Right cardiac atrium (tissue), 5 donors: ENCODE measurements around the gene SLC27A5. TPM values are rescaled to one million over a fixed set of nuclear protein-coding genes. Genes with fewer than 3 reads are reported as not detected.

Experiments used
- ATAC-seq, 2 donors: fragments of 200-7000 bp; cut with Tn5 transposase; one replicate each; pipeline versions ENCODE4 v1.8.0 to v1.9.1; 2020; ENCODE audit warnings: moderate library complexity in 2 of 2, mild to moderate bottlenecking in 1 of 2
- DNase-seq, 3 donors: peaks; one replicate each; pipeline ENCODE4 v3.0.0-alpha.2; 2020
- H3K27ac ChIP-seq: one replicate; pipeline ENCODE4 v1.5.1; 2013; ENCODE audit warnings: mild to moderate bottlenecking, low read length, control low read depth, moderate library complexity
- H3K27me3 ChIP-seq: one replicate; pipeline ENCODE4 v1.6.1; 2013; ENCODE audit not compliant: control insufficient read depth, insufficient read depth
- H3K4me1 ChIP-seq: one replicate; pipeline ENCODE4 v1.6.1; 2013; ENCODE audit warnings: low read length; ENCODE audit not compliant: control insufficient read depth, insufficient read depth
- H3K4me3 ChIP-seq: one replicate; pipeline ENCODE4 v1.5.1; 2013; ENCODE audit warnings: low read length, control low read depth
- H3K9me3 ChIP-seq: one replicate; pipeline ENCODE4 v1.6.1; 2013; ENCODE audit warnings: low read length; ENCODE audit not compliant: control insufficient read depth
- WGBS: extraction: QIAGEN DNeasy Blood & Tissue Kit; methylation state at CpG from one replicate; pipeline ENCODE4 v1.1.7; 2013; 5-methylcytosine and 5-hydroxymethylcytosine counted together
- intact Hi-C, 4 donors: fragments of 100-400 bp; cut with DNase I; formaldehyde crosslinking; loops; one replicate each; pipeline versions ENCODE4 v1.11.0 to v1.14.0; 2022 to 2023
- long read RNA-seq, 4 donors: library from polyadenylated mRNA; unstranded; transcript quantifications; one replicate each; pipeline ENCODE4 v2.0.0, GENCODE V29; 2020 to 2021
- polyA plus RNA-seq: library from polyadenylated mRNA; stranded (reverse); fragments of 200-250 nt; gene quantifications from one replicate; pipeline ENCODE4 v1.2.3, GENCODE V29; 2013
- total RNA-seq, 4 donors: library from RNA; stranded (reverse); fragmentation: NEBNext Ultra II Directional; extraction: Animal tissue kit (Norgen Biotek cat#: 25700); gene quantifications; one replicate each; pipeline ENCODE4 v1.2.1, GENCODE V29; 2021
- donor health status: healthy with polysubstance abuse.
- donor health status: DM: no; HTN: yes; CAD: no.
- donor health status: DM: no; HTN: no; CAD: no.
- donor health status: DM: no; HTN: yes; CAD: no; lungs with severe emphysema.
- donor health status: DM: yes; HTN: yes; CAD: no.

The SLC27A5 gene, protein sequence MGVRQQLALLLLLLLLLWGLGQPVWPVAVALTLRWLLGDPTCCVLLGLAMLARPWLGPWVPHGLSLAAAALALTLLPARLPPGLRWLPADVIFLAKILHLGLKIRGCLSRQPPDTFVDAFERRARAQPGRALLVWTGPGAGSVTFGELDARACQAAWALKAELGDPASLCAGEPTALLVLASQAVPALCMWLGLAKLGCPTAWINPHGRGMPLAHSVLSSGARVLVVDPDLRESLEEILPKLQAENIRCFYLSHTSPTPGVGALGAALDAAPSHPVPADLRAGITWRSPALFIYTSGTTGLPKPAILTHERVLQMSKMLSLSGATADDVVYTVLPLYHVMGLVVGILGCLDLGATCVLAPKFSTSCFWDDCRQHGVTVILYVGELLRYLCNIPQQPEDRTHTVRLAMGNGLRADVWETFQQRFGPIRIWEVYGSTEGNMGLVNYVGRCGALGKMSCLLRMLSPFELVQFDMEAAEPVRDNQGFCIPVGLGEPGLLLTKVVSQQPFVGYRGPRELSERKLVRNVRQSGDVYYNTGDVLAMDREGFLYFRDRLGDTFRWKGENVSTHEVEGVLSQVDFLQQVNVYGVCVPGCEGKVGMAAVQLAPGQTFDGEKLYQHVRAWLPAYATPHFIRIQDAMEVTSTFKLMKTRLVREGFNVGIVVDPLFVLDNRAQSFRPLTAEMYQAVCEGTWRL
- 1 to 10 TPM; 5.3 to 8.1 (median 7.5) TPM for total RNA-seq
- 7.6 TPM for polyA plus RNA-seq
- long read RNA-seq, donor 1, partial matches to known transcripts = 0 of 4 reads
- long read RNA-seq, donor 1, other reads (novel, unspliced or antisense) = 1 of 4 reads
- long read RNA-seq, donor 2, partial matches to known transcripts = 0 of 1 reads
- long read RNA-seq, donor 2, other reads (novel, unspliced or antisense) = 0 of 1 reads
- long read RNA-seq, donor 3, partial matches to known transcripts = 0 of 5 reads
- long read RNA-seq, donor 3, other reads (novel, unspliced or antisense) = 3 of 5 reads
- long read RNA-seq, donor 4, partial matches to known transcripts = 0 of 4 reads
- long read RNA-seq, donor 4, other reads (novel, unspliced or antisense) = 2 of 4 reads

DNA sequence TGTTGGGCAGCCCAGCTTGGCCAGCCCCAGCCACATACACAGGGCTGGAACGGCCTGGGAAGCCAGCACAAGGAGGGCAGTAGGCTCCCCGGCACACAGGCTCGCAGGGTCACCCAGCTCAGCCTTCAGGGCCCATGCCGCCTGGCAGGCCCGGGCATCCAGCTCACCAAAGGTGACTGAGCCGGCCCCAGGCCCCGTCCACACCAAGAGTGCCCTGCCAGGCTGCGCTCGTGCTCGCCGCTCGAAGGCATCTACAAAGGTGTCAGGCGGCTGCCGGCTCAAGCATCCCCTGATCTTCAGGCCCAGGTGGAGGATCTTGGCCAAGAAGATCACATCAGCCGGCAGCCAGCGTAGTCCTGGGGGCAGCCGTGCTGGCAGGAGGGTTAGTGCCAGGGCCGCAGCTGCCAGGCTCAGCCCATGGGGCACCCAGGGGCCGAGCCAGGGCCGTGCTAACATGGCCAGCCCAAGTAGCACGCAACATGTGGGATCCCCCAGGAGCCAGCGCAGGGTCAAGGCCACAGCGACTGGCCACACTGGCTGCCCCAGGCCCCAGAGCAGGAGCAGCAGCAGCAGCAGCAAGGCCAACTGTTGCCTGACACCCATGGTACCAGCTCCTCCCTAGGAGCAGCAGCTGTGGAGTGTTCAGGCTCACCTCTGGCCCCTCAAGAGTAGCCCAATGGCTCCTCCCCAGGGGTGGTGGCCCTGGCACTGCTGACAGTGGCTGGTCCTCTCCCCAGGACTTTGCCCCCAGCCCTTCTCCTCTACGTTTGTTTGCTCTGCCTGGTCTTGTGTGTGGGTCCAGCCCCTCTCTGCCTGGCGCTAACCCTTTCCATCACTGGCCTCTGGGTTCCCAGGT lies at the start of gene SLC27A5:
TSS of gene SLC27A5 (minus strand) at position 640 of the 856 bp plus-strand sequence. CDS start at position 603, 37 bp downstream.
- Histone ChIP-seq H3K4me3 (no peak within 1 kb of the TSS), H3K27ac (no peak within 1 kb of the TSS), H3K27me3 (no peaks in the 10 kb centered on the region), H3K4me1 (no peaks in the 10 kb centered on the region), H3K9me3 (no peaks in the 10 kb centered on the region)
- intact Hi-C loops = no loop called here
- WGBS = 89% methylated on average over 25 of the region's 25 CpGs
- no peak for DNase-seq
- ATAC-seq = no peak

DNA sequence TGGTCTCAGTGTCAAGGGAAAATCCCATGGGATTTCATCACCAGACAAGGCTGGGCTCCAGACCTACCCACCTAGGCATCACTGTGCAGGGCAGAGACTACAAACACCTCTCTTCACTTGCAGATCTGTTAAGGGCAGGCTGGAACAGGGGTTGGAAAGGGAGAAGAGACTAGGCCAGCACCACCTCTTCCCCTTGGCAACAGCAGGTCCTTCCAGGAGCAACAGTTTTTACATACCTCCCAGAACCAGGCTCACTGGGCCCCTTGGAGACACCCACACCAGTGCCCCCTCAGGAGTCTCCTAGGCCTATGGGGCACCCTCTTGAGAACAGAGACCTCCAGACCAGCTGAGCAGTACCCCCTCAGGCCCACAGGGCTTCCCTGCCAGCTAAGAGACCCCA lies 49.1 kb upstream of the SLC27A5 start:
- Histone ChIP-seq H3K27me3 (no peaks in the 10 kb centered on the region), H3K27ac (no peak overlapping the region), H3K9me3 (no peaks in the 10 kb centered on the region), H3K4me3 (no peak overlapping the region), H3K4me1 (peaks cover 14% of the 10 kb centered on the region)
- no peak for DNase-seq
- no peak for ATAC-seq
- intact Hi-C loops = no loop called here

DNA sequence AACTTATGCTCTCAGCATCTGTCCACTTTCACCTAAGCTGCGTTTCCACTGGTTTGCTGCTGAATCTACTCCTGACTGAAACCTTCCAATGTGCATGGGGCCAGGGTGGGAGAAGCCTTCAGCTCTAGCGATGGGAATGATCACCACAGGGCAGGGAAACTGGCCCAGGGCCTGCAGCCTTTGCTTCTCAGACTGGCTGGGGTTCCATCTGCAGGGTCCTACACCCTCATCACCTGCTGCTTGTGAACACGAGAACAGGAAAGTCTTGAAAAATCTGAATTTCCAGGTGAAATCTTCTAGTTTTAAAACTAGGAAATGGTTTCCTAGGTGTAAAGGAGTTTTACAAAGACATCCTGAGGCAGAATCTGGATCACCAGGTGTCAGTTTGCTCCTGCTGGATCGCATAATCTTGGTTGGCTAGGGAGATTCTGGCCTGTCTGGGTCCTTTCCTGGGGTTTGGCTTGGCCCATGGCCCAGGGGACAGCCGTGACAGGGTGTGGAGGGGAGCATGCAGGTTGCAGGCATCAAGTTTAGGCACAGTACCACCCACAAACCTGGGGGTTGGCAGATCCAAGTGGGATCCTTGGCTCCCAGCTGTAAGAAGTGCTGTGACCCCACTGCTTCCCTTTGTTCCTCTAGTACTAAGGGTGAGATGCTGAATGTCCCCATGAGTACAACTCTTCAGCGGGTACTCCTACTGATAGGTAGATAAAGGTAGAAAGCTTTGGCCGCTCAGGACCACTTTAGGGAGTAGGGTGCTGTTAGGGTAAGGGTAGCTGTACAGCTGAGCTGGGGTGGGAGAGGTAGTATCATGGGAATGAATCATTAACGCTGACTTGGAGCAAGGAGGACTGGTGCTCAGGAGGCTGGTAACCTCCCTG lies 48.5 kb upstream of the SLC27A5 start:
- intact Hi-C loops = no loop called here
- Histone ChIP-seq H3K4me1 (peaks cover 16% of the 10 kb centered on the region), H3K9me3 (no peaks in the 10 kb centered on the region), H3K27me3 (no peaks in the 10 kb centered on the region), H3K4me3 (peak overlapping the region; percentile 74), H3K27ac (peak overlapping the region; percentile 26)
- no peak for ATAC-seq
- peak in 1 of 3 donors; percentile 55 for DNase-seq
- 81% methylated on average over 8 of the region's 8 CpGs for WGBS

DNA sequence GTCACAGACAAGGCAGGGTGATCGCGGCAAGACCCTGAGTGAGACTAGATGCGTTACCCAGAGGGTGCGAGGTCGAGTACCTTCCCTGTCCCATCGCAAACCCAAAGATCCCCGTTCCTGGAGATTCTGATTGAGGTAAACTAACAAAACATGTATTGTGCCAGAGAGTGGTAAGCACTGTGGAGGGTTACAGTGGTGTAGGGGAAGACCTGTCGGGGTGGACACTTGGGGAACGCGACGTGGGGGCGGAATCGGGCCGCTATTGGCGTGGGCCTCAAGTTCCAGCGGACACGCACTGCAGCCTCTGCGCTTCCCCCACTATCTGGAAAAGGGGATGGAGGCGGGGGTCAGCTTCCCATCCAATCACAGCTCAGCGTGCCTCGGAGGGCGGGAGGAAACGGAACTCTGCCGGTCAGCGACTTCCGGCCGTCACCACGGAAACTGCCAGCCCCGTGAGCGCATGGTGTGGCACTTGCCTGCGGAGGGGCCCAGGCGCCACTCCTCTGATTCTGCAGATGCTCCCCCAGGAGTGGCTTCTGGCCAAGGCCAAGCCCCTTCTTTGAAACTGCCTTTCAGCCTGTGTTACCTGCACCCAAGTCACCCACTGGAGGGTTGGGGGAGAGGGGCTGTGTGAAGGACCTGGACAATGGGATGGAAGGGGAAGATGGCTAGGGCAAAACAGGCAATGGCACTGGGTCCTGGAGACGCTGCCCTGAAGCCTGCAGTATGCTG lies 47.6 kb upstream of the SLC27A5 start:
- ATAC-seq (peak; percentile 72 to 74), DNase-seq (peak; percentile 95 to 97 (median 96))
- intact Hi-C loops = no loop called here
- no peaks in the 10 kb centered on the region for H3K27me3 ChIP-seq
- WGBS = 1% methylated on average over 33 of the region's 33 CpGs
- H3K4me1 ChIP-seq = peaks cover 16% of the 10 kb centered on the region
- H3K9me3 ChIP-seq = no peaks in the 10 kb centered on the region
- peak overlapping the region; percentile 74 for H3K4me3 ChIP-seq
- peak overlapping the region; percentile 99 for H3K27ac ChIP-seq

DNA sequence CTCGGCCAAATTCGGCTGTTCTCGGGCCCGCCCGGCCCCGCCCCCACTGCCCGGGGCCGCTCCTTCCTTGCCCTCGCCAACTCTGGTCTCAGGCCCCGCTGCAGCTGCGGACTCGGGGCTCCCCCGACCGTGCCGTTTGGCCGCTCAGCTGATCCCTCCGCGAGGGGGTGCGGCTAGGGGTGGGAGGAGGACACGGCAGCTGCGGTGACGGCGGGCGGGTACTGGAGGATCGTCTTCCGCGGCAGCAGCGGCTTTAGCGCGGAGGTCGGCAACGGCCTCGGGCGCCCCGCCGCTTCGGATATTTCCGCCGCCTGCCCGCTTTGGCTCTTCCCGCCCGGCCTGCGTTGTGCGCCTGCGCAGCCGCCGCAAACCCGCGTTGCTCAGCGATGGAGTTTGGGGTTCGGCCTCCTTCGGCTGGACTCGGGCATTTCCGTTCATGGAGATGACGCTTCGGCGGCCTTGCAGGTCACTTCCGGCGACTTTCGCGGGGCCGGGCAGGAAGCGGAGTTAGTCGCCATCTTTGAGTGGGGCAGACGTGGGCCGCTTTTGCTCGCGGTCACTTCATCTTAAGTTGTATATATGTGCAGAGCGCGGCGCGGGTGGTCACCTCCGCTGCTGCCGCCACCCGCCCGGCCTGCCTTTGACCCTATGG lies 47.0 kb upstream of the SLC27A5 start:
- under 1% methylated on average over 76 of the region's 76 CpGs for WGBS
- H3K9me3 ChIP-seq = no peaks in the 10 kb centered on the region
- peaks cover 22% of the 10 kb centered on the region for H3K4me1 ChIP-seq
- DNase-seq (peak; percentile 99 to 100 (median 100)), ATAC-seq (peak; percentile 80 to 84)
- H3K4me3 ChIP-seq = peak overlapping the region; percentile 74
- intact Hi-C loops = no loop called here
- H3K27me3 ChIP-seq = no peaks in the 10 kb centered on the region
- H3K27ac ChIP-seq = peak overlapping the region; percentile 99

DNA sequence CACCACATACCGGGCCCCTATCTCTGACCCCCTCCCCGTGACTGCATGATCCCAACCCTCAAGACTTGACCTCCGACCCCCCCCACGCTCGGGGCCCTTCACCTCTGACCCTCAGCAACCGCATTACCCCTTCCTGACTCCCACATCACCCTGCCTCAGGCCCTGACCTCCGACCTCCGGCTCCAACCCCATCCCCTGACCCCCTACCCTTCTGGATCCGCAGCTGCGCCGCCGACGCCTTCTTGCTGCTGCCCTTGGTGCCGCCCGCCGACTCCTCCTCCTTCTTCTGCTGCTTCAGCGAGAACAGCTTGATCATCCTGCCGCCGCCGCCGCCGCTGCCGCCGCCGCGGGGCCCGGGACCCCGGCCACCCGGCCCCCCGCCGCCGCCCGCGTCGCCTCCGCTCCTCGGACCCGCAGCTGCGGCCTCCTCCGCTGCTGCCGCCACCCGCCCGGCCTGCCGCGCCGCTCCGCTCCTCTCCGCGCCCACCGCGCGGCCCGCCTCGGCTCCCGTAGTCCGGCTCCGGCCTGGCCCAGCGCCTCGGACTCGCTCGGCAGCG lies 46.4 kb upstream of the SLC27A5 start, which contains the start of gene UBE2M:
TSS of gene UBE2M (minus strand) at position 546 of the 557 bp plus-strand sequence. CDS start at position 316, 230 bp downstream.
- Histone ChIP-seq H3K27ac (peak within 1 kb of the TSS; percentile 99), H3K9me3 (no peaks in the 10 kb centered on the region), H3K27me3 (no peaks in the 10 kb centered on the region), H3K4me3 (peak within 1 kb of the TSS; percentile 74), H3K4me1 (peaks cover 21% of the 10 kb centered on the region)
- intact Hi-C loops = no loop called here
- ATAC-seq = no peak
- under 1% methylated on average over 62 of the region's 62 CpGs for WGBS
- peak; percentile 76 to 95 (median 88) for DNase-seq

DNA sequence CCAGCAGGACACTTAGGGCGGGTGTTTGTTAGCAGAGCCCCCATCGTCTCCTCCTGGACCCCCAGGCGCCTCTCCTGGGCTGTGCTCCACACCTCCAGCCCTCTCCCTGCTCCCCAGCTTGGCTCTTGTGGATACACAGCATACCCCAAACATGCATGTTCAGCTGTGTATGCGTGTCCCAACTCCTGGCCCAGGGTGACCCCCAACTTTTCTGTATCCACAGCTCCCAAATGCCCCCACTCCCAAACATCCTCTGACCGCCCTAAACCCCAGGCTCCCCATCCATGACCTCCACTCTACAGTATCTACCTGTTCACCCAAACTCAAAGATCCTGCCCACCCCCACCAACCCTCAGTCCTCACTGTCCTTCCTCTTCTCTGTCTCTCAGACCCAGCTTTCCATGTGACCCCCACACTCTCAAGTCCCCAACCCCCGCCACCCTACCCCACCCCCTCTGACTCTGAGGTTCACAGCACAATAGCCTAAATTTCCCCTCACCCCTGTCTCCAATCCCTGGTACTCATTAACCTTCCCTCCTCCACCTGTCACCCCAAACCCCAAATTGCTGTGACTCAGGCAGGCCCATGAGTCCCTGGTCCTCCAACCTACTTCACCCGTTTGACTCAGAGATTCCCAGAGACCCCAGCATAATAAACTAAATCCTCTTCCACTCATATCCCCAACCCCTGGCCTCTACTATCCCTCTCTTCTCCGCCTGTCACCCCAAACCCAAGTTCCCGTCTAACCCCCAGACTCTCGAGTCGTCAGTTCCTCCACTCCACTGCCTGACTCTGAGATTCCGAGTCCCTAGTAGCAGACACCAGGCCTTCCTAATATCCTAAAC lies 45.7 kb upstream of the SLC27A5 start:
- Histone ChIP-seq H3K4me3 (peak overlapping the region; percentile 64), H3K9me3 (no peaks in the 10 kb centered on the region), H3K27me3 (no peaks in the 10 kb centered on the region), H3K27ac (peak overlapping the region; percentile 76), H3K4me1 (peaks cover 19% of the 10 kb centered on the region)
- no peak for ATAC-seq
- no peak for DNase-seq
- intact Hi-C loops = no loop called here
- 31% methylated on average over 12 of the region's 12 CpGs for WGBS

DNA sequence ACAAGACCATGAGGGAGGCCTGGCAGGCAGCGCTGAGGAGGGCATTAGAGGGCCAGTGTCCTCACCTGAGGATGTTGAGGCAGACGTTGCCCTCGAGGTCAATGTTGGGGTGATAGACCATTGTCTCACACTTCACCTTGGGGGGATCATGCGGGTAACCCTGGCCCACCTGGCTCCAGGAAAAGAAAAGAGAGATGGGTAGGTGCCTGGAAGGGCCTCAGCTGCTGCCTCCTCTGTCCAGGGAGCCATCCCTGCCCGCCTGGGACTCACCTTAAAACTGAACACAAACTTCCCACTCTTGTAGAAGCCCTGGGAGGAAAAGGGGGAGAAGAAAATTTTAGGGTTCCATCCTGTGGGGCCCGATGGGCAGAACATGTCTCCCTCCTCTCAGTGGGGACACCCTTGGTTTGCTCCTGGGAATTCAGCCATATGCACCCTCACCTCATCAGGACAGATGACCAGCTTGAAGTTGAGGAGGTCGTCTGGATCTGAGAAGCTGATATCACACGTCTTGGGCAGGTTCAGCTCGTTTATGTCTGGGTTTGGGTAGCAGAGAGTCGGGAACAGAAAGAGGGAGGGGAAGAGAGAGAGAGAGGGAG lies 44.9 kb upstream of the SLC27A5 start:
- Histone ChIP-seq H3K4me3 (no peak overlapping the region), H3K27me3 (no peaks in the 10 kb centered on the region), H3K27ac (no peak overlapping the region), H3K9me3 (no peaks in the 10 kb centered on the region), H3K4me1 (peaks cover 13% of the 10 kb centered on the region)
- WGBS = 62% methylated on average over 10 of the region's 10 CpGs
- ATAC-seq (no peak), DNase-seq (no peak)
- intact Hi-C loops = no loop called here
